HCT116 (cell line): ENCODE measurements around the gene SEL1L3. TPM values are rescaled to one million over a fixed set of nuclear protein-coding genes. Genes with fewer than 3 reads are reported as not detected.

Source experiments
- ATAC-seq: fragments of 200-7000 bp; cut with Tn5 transposase; 2 replicates; pipeline ENCODE4 v1.9.1; 2020; ENCODE audit warnings: mild to moderate bottlenecking, moderate library complexity
- BruUV-seq: library from RNA; stranded (reverse); fragments of 400-500 nt; replicated peaks from 2 replicates; lab custom pipeline; 2021; lab: Mats Ljungman, UMichigan
- CTCF ChIA-PET: fragments of 300-600 bp; sonication (Branson Sonifier 250); formaldehyde crosslinking; loops from one replicate; lab custom pipeline; 2021; ENCODE audit warnings: antibody characterized with exemption; lab: Charles Lee
- POLR2A ChIA-PET: fragments of 300-600, 350-600 bp; sonication (Branson Sonifier 250); formaldehyde crosslinking; loops from one replicate; lab custom pipeline; 2021; ENCODE audit warnings: antibody characterized with exemption; lab: Charles Lee
- RAD21 ChIA-PET, 2 experiments: fragments of 300-600 bp; sonication (Branson Sonifier 250); formaldehyde crosslinking; loops; one replicate each; lab custom pipeline; 2023; ENCODE audit warnings: low total read pairs in 2 of 2; ENCODE audit not compliant: uncharacterized antibody in 2 of 2, unreplicated experiment in 2 of 2, low non-redundant PET in 1 of 2; lab: Charles Lee
- DNase-seq: peaks from one replicate; pipeline ENCODE4 v3.0.0-alpha.2; 2010; ENCODE audit warnings: low read depth, low spot score
- H2AFZ ChIP-seq: fragments of 200-600 bp; shearing (Covaris generic), sonication (generic); 2 replicates; pipeline ENCODE4 v1.6.1; 2017; ENCODE audit warnings: low read depth, mixed run types, mixed read lengths, antibody characterized with exemption, low read length; ENCODE audit not compliant: poor library complexity, severe bottlenecking
- H3K27ac ChIP-seq: 2 replicates; pipeline ENCODE4 v1.5.1; 2012; ENCODE audit warnings: low read depth, low read length
- H3K27me3 ChIP-seq: fragments of 200-600 bp; sonication (generic); 2 replicates; pipeline ENCODE4 v1.6.1; 2016; ENCODE audit warnings: mixed run types, low read length, mixed read lengths; ENCODE audit not compliant: insufficient read depth
- H3K36me3 ChIP-seq, 2 experiments: fragments of 200-500 bp in 1 of 2; fragments of 200-600 bp in 1 of 2; sonication (Bioruptor generic) in 1 of 2; sonication (generic) in 1 of 2; 2 replicates each; pipeline versions ENCODE4 v1.5.1 to v1.6.1; 2014 to 2016; ENCODE audit warnings: low read length in 2 of 2, inconsistent platforms in 1 of 2, mixed read lengths in 1 of 2, mixed run types in 1 of 2; ENCODE audit not compliant: insufficient read depth in 2 of 2, control insufficient read depth in 1 of 2
- H3K4me1 ChIP-seq, 2 experiments: fragments of 200-600 bp in 1 of 2; sonication (generic) in 1 of 2; 2 replicates each; pipeline versions ENCODE4 v1.5.1 to v1.6.1; 2012 to 2017; ENCODE audit warnings: low read length in 2 of 2, inconsistent platforms in 1 of 2, mild to moderate bottlenecking in 1 of 2, mixed read lengths in 1 of 2, mixed run types in 1 of 2, moderate library complexity in 1 of 2; ENCODE audit not compliant: insufficient read depth in 2 of 2, control insufficient read depth in 1 of 2
- H3K4me2 ChIP-seq: fragments of 200-600 bp; sonication (generic); 2 replicates; pipeline ENCODE4 v1.6.1; 2017; ENCODE audit warnings: mixed run types, low read length, mixed read lengths
- H3K4me3 ChIP-seq, 2 experiments: fragments of 200-600 bp in 1 of 2; sonication (generic) in 1 of 2; replicated peaks in 1 of 2; 2 replicates each; pipeline ENCODE4 v1.5.1; 2011 to 2016; ENCODE audit warnings: low read length in 2 of 2, control low read depth in 1 of 2, low read depth in 1 of 2, mild to moderate bottlenecking in 1 of 2, mixed read lengths in 1 of 2, mixed run types in 1 of 2
- H3K79me2 ChIP-seq: fragments of 200-600 bp; sonication (generic); 2 replicates; pipeline ENCODE4 v1.6.1; 2017; ENCODE audit warnings: mild to moderate bottlenecking, mixed run types, low read length, moderate library complexity, mixed read lengths; ENCODE audit not compliant: insufficient read depth
- H3K9ac ChIP-seq: fragments of 200-600 bp; sonication (generic); 2 replicates; pipeline ENCODE4 v1.6.1; 2016; ENCODE audit warnings: low read length, mixed read lengths
- H3K9me2 ChIP-seq: fragments of 200-600 bp; sonication (generic), shearing (Covaris generic); 2 replicates; pipeline ENCODE4 v1.6.1; 2017; ENCODE audit warnings: mixed run types, mild to moderate bottlenecking, moderate library complexity; ENCODE audit not compliant: insufficient read depth
- H3K9me3 ChIP-seq, 2 experiments: fragments of 200-500 bp in 1 of 2; fragments of 200-600 bp in 1 of 2; sonication (Bioruptor generic) in 1 of 2; sonication (generic) in 1 of 2; 2 replicates each; pipeline ENCODE4 v1.6.1; 2014 to 2017; ENCODE audit warnings: low read length in 2 of 2, mixed read lengths in 2 of 2, inconsistent platforms in 1 of 2, low read depth in 1 of 2, mild to moderate bottlenecking in 1 of 2, mixed run types in 1 of 2, moderate library complexity in 1 of 2; ENCODE audit not compliant: control insufficient read depth in 1 of 2, insufficient read depth in 1 of 2
- H4K20me1 ChIP-seq: fragments of 200-600 bp; sonication (generic), shearing (Covaris generic); 2 replicates; pipeline ENCODE4 v1.6.1; 2017; ENCODE audit warnings: mixed run types, mild to moderate bottlenecking, moderate library complexity; ENCODE audit not compliant: insufficient read depth
- CBX3 ChIP-seq: IDR thresholded peaks from 2 replicates; pipeline ENCODE4 v1.6.1; 2012; ENCODE audit warnings: low read depth
- ELF1 ChIP-seq: IDR thresholded peaks from 2 replicates; pipeline ENCODE4 v1.6.1; 2012; ENCODE audit warnings: low read depth, borderline replicate concordance
- MAX ChIP-seq: IDR thresholded peaks from 2 replicates; pipeline ENCODE4 v1.6.1; 2012
- POLR2A ChIP-seq: IDR thresholded peaks from 2 replicates; pipeline ENCODE4 v1.7.0; 2011; ENCODE audit warnings: borderline replicate concordance; ENCODE audit not compliant: insufficient read depth, insufficient read length; ENCODE audit errors: extremely low read depth
- POLR2AphosphoS5 ChIP-seq: IDR thresholded peaks from 2 replicates; pipeline ENCODE4 v1.6.1; 2011; ENCODE audit warnings: mild to moderate bottlenecking, low read depth, low read length, moderate library complexity
- SP1 ChIP-seq: IDR thresholded peaks from 2 replicates; pipeline ENCODE4 v1.6.1; 2012; ENCODE audit warnings: low read depth
- SRF ChIP-seq: IDR thresholded peaks from 2 replicates; pipeline ENCODE4 v1.6.1; 2012; ENCODE audit warnings: low read depth
- YY1 ChIP-seq: IDR thresholded peaks from 2 replicates; pipeline ENCODE4 v1.6.1; 2011; ENCODE audit warnings: low read length, low read depth, moderate library complexity, mild to moderate bottlenecking; ENCODE audit not compliant: insufficient replicate concordance; ENCODE audit errors: extremely low read depth
- ZFX ChIP-seq: fragments of 450-650 bp; IDR thresholded peaks from 2 replicates; pipeline ENCODE4 v1.6.1; 2017
- ZNF274 ChIP-seq: fragments of 200-500 bp; sonication (Bioruptor generic); IDR thresholded peaks from 2 replicates; pipeline ENCODE4 v1.6.1; 2014; ENCODE audit warnings: mild to moderate bottlenecking, low read depth, low read length, inconsistent platforms
- intact Hi-C: fragments of 100-400 bp; cut with micrococcal nuclease; formaldehyde crosslinking; loops from 2 replicates; pipeline ENCODE4 v1.10.0; 2022
- total RNA-seq: library from RNA; stranded (reverse); gene quantifications from one replicate; pipeline ENCODE4 v1.2.1, GENCODE V29; 2021; ENCODE audit not compliant: unreplicated experiment
- TF ChIP-seq, protein P1 (sequence below): IDR thresholded peaks from 2 replicates; pipeline ENCODE4 v1.6.1; 2012
- TF ChIP-seq, protein P2 (sequence below): IDR thresholded peaks from 2 replicates; pipeline ENCODE4 v1.6.1; 2011; ENCODE audit warnings: mild to moderate bottlenecking, low read length, moderate library complexity; ENCODE audit not compliant: insufficient replicate concordance; ENCODE audit errors: extremely low read depth
- TF ChIP-seq, protein P3 (sequence below): IDR thresholded peaks from 2 replicates; pipeline ENCODE4 v1.6.1; 2012; ENCODE audit warnings: low read depth

Gene SEL1L3
- total RNA-seq, 1 experiment from 2014 or later, result 45.0 TPM

DNA sequence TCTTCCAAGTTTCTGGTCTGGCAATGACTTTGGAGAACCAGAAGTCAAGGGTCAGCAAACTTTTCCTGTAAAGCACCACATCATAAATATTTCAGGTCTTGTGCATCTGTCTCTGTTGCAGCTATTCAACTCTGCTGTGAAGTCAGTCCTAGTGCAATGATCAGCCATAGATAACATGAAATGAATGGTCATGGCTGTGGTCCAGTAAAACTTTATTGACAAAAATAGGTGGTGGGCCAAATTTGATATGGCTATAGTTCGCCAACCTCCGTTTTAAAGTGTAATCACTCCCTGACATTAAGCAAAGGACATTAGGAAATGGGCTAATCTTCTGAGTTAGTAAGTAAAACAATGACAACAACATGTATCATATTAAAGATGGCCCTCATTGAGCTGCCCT lies 20.8 kb upstream of the SEL1L3 start:
- no TSS peak for BruUV-seq
- no peaks in the 10 kb centered on the region for H3K27me3 ChIP-seq
- H3K27ac ChIP-seq, result no peak overlapping the region
- H3K4me2 ChIP-seq, result no peak overlapping the region
- DNase-seq (no peak), ATAC-seq (no peak)
- POLR2A ChIA-PET, result no interaction called here
- H3K9me2 ChIP-seq, result no peaks in the 10 kb centered on the region
- H2AFZ ChIP-seq, result no peak overlapping the region
- CTCF ChIA-PET, result no interaction called here
- no peaks in the 10 kb centered on the region for H3K4me1 ChIP-seq
- H3K4me3 ChIP-seq, result no peak overlapping the region
- H3K9ac ChIP-seq, result no peak overlapping the region
- H3K9me3 ChIP-seq, result no peaks in the 10 kb centered on the region
- H4K20me1 ChIP-seq, result no peaks in the 10 kb centered on the region
- TF ChIP-seq ZFX (no peak), ZNF274 (no peak), MAX (no peak), YY1 (no peak), SRF (no peak), POLR2A (no peak), ELF1 (no peak)
- TF ChIP-seq, protein P1, sequence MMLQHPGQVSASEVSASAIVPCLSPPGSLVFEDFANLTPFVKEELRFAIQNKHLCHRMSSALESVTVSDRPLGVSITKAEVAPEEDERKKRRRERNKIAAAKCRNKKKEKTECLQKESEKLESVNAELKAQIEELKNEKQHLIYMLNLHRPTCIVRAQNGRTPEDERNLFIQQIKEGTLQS, result no peak
- intact Hi-C loops, result no loop called here
- H3K79me2 ChIP-seq, result no peaks in the 10 kb centered on the region
- RAD21 ChIA-PET, result no interaction called here
- no peaks in the 10 kb centered on the region for H3K36me3 ChIP-seq

DNA sequence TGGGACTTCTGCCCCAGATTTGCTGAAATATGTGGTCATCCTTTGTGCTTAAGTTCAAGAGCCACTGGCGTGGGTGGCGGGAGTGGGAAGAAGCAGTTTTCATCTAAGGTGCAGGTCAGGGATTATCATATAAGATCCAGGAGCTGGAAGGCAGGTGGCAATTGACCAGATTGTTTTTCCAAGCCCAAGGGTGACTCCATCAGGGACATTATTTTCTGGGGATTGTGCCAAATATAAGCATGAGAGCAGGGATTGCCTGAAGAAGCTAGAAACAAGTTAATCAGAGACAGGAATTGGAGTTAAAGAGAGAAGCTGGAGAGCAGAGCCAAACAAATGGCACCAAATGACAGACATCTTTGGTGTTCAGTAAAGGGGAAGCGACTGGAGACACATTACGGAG lies 19.4 kb upstream of the SEL1L3 start:
- H3K27ac ChIP-seq, result no peak overlapping the region
- ATAC-seq, result no peak
- ChIA-PET RAD21 (no interaction called here), POLR2A (no interaction called here), CTCF (no interaction called here)
- H3K9me3 ChIP-seq, result no peaks in the 10 kb centered on the region
- no peaks in the 10 kb centered on the region for H4K20me1 ChIP-seq
- H3K9me2 ChIP-seq, result no peaks in the 10 kb centered on the region
- H3K4me2 ChIP-seq, result no peak overlapping the region
- H3K4me1 ChIP-seq, result no peaks in the 10 kb centered on the region
- intact Hi-C loops, result no loop called here
- no TSS peak for BruUV-seq
- H3K27me3 ChIP-seq, result no peaks in the 10 kb centered on the region
- no peaks in the 10 kb centered on the region for H3K79me2 ChIP-seq
- no peak for TF ChIP-seq POLR2A
- no peak for TF ChIP-seq SP1
- TF ChIP-seq, protein P2, sequence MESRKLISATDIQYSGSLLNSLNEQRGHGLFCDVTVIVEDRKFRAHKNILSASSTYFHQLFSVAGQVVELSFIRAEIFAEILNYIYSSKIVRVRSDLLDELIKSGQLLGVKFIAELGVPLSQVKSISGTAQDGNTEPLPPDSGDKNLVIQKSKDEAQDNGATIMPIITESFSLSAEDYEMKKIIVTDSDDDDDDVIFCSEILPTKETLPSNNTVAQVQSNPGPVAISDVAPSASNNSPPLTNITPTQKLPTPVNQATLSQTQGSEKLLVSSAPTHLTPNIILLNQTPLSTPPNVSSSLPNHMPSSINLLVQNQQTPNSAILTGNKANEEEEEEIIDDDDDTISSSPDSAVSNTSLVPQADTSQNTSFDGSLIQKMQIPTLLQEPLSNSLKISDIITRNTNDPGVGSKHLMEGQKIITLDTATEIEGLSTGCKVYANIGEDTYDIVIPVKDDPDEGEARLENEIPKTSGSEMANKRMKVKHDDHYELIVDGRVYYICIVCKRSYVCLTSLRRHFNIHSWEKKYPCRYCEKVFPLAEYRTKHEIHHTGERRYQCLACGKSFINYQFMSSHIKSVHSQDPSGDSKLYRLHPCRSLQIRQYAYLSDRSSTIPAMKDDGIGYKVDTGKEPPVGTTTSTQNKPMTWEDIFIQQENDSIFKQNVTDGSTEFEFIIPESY, result no peak
- no peak for TF ChIP-seq MAX
- TF ChIP-seq, protein P3, sequence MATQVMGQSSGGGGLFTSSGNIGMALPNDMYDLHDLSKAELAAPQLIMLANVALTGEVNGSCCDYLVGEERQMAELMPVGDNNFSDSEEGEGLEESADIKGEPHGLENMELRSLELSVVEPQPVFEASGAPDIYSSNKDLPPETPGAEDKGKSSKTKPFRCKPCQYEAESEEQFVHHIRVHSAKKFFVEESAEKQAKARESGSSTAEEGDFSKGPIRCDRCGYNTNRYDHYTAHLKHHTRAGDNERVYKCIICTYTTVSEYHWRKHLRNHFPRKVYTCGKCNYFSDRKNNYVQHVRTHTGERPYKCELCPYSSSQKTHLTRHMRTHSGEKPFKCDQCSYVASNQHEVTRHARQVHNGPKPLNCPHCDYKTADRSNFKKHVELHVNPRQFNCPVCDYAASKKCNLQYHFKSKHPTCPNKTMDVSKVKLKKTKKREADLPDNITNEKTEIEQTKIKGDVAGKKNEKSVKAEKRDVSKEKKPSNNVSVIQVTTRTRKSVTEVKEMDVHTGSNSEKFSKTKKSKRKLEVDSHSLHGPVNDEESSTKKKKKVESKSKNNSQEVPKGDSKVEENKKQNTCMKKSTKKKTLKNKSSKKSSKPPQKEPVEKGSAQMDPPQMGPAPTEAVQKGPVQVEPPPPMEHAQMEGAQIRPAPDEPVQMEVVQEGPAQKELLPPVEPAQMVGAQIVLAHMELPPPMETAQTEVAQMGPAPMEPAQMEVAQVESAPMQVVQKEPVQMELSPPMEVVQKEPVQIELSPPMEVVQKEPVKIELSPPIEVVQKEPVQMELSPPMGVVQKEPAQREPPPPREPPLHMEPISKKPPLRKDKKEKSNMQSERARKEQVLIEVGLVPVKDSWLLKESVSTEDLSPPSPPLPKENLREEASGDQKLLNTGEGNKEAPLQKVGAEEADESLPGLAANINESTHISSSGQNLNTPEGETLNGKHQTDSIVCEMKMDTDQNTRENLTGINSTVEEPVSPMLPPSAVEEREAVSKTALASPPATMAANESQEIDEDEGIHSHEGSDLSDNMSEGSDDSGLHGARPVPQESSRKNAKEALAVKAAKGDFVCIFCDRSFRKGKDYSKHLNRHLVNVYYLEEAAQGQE, result no peak
- no peak for TF ChIP-seq CBX3
- no peak for TF ChIP-seq POLR2AphosphoS5
- no peak overlapping the region for H3K9ac ChIP-seq
- no peak overlapping the region for H3K4me3 ChIP-seq
- no peak overlapping the region for H2AFZ ChIP-seq
- no peaks in the 10 kb centered on the region for H3K36me3 ChIP-seq
- DNase-seq, result no peak
